HG02885 (cell line): ENCODE measurements around the gene CPAMD8.
"Not testable (repeated sequence)": the region's sequence is repeated elsewhere in the genome, so short reads cannot be mapped to it uniquely, and the experiment has no call there.

ENCODE experiments used
- ATAC-seq: cut with Tn5 transposase; IDR thresholded peaks from one replicate; pipeline ENCODE4 v1.9.1; 2021; ENCODE audit warnings: mild to moderate bottlenecking; ENCODE audit not compliant: unreplicated experiment, poor library complexity

The CPAMD8 gene

GRCh38 chr19:17004386-17004785 is 22.2 kb downstream of the CPAMD8 start:
- ATAC-seq = no peak

DNA sequence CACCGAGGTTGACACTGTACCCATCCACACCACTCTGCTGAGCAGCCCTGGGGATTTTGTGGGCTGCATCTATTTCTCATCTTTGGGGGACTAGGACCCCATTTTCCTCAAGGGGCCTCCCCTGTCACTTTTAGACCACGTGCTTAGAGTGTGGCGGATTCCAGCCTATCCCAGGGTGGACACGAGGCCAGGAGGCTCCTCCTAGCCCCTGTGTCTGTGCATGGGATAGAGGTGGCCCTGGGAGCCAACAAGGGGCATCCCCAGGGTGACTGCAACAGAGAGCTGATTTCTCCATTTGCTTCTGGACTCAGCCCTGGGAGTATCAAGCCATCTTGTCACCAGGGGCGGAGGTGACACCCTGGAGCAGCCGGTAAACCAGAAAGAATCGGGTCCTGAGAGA is 24.2 kb downstream of the CPAMD8 start:
- ATAC-seq = no peak

DNA sequence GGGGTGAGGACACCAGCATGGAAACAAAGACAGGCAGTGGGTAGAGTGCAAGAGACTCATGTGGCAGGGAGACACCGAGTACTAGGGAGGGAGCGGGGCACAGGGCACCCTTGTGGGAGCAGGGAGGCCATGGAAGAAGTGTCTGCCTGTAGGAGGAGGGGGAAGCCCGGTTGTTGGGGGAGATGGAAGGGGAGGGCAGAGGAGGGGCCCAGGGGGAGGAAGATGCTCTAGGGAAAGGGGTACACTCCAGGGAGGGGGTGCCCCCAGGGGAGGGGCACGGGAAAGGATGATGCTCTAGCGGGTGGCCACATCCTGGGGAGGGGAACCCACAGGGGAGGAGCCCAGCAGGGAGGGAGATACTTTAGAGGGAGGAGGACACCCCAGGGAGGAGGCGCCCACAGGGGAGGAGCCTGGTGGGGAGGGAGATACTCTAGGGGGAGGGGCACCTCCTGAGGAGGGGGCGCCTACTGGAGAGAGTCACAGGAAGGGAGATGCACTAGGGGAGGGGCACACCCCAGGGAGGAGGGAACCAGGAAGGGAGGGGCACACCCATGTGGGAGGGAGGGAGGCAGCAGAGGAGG is 24.9 kb downstream of the CPAMD8 start:
- ATAC-seq = no peak

DNA sequence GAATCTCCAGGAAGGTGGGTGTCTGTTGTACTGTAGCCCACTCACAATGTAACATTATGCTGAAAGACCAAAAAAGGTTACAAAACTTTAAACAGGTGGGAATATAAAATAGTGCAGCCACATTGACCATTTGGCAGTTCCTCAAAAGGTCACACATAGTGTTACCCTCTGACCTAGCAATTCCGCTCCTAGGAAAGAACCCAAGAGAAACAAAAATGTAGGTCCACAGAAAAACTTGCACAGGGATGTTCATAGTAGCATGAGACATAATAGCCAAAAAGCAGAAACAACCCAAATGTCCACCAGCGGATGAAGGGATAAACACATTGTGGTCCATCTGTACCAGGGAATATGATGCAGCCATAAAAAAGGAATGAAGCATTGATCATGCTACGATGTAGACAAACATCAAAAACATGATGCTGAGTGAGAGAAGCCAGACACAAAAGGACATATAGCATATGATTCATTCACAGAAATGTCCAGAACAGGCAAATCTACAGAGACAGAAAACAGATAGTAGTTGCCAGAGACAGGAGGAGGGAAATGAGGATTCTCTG is 27.9 kb downstream of the CPAMD8 start:
- ATAC-seq = no peak

DNA sequence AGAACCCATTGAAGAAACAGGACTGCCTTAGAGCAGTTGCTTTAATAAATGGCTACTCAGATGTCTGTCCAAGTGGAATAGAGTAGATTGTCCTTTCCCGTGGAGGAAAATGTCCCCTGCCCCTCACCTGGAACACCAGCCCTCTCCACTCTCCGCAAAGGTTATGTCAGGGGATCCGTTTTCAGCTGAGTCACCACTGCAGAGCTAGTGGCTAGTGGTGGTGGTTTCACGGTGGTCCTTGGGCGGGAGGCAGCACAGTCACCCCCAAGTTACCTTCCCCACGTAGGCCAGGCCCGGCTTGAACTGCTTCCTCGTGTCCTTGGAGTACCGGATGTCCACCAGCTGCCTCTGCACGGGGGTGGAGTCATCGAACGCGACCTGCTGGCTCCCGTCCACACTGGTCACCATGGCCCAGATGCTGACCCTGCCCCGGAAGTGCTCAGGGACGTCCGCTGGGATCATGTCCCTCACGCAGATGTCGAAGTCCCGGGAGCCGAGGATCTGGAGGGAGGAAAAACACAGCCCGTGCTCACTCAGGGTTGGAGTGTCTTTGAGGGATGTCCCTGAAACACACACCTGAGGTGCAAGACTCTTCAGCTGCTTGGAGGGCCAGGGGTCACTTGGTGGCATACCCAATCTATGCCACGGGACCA is 29.6 kb downstream of the CPAMD8 start:
- ATAC-seq = not testable (repeated sequence)

DNA sequence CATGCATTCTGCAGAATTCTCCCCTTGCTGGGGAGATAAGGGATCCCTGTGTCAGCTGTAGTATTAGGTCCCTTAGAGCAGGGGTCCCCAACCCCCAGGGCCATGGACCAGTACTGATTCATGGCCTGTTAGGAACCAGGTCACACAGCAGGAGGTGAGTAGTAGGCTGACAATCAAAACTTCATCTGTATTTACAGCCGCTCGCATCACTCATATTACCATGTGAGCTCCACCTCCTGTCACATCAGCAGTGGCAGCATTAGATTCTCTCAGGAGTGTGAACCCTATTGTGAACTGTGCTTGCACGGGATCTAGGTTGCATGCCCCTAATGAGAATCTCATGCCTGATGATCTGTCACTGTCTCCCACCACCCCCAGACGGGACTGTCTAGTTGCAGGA is 37.9 kb downstream of the CPAMD8 start:
- no peak for ATAC-seq

- ATAC-seq = no peak
These were observed 41.2 kb downstream of the CPAMD8 start for GRCh38 chr19:16985403-16985802.

- not testable (repeated sequence) for ATAC-seq
These were observed 44.0 kb downstream of the CPAMD8 start for GRCh38 chr19:16982586-16982985.

GRCh38 chr19:16978839-16979802 is 47.5 kb downstream of the CPAMD8 start:
- ATAC-seq = no peak

GRCh38 chr19:16978156-16978555 is 48.5 kb downstream of the CPAMD8 start:
- ATAC-seq = no peak

GRCh38 chr19:16977306-16977705 is 49.3 kb downstream of the CPAMD8 start:
- ATAC-seq = no peak

DNA sequence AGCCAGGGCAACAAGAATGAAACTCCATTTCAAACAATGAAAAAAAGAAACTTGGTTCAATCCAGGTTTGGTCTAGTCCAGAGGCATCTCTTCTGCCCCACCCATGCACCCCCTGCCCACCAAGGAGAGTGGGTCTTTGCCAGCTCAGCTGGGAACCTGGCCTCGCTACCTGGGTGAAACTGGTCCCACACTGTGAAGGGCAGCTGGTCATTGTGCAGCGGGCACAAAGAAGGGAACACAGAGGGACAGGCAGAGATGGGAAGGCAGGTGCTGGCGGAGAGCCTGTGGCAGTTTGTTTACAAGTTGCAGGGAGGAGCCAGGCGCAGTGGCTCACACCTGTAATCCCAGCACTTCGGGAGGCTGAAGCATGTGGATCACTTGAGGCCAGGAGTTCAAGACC is 50.2 kb downstream of the CPAMD8 start:
- no peak for ATAC-seq

DNA sequence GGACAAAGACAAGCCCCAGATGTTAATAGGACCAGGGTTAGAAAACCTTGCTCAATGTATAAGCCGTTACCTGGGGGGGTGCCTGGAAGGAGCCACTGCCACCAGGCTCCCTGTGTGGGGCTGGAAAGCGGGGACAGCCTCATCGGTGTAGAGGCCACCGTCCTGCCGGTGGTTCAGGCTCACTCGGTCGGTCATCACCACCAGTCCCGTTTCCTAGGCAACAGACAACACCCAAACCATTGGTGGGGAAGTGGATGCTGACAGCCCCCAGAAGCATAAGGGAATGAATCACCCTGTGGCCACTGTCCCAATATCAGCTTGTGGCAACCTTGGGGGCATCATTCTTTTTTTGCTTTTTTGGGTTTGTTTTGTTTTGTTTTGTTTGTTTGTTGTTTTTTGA is 55.8 kb downstream of the CPAMD8 start:
- ATAC-seq = no peak

GRCh38 chr19:16969135-16969534 is 57.5 kb downstream of the CPAMD8 start:
- no peak for ATAC-seq

- ATAC-seq = not testable (repeated sequence)
These were observed 65.4 kb downstream of the CPAMD8 start for GRCh38 chr19:16960996-16961822.

DNA sequence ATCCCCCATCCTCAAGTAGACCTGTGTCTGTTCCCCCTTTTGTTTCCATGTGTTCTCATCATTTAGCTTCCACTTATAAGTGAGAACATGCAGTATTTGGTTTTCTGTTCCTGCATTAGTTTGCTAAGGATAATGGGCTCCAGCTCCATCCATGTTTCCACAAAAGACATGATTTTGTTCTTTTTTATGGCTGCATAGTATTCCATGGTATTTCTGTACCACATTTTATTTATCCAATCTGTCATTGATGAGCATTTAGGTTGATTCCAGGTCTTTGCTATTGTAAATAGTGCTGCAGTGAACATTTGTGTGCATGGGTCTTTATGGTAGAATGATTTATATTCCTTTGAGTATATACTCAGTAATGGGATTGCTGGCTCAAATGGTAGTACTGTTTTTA is 68.3 kb downstream of the CPAMD8 start:
- ATAC-seq = not testable (repeated sequence)

DNA sequence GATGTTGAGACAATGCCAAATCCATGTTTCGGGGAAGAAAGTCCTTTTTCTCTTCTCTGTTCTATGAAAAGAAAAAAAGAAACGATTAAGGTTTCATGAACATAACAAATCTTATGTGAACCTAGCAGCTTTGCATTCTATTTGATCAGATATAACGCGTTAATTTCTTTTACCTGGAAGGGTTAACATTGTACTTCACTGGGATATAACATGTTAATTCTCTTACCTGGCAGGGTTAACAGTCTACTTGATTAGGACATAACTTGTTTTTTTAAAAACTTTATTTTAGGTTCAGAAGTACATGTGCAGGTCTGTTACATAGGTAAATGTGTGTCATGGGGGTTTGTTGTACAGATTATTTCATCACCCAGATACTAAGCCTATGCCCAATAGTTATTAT is 68.8 kb downstream of the CPAMD8 start:
- ATAC-seq = no peak

DNA sequence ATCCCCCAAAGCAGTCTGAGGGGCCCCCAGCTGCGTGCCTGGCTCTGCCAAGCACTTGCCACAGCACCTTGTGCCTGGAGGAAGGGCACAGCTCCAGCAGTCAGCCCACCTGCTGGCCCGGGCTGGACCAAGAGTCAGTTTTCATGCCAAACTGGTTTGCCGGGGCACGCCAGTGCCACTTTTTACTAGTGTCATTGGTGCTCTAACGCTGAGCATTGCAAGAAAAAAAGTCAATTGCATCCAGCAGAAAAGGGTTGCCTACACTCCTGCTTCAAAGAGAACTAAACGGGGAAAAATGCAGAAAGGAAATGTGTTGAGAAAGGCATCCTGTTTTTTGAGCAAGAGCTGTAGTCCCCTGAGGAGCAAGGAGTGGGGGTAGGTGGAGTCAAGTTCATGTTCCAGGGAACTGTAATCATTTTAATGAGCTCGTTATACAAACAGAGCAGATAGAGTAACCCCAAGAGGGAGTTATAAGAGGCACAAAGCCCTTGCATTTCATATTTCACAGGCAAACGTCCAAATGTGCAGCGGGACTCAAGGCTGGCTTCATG is 69.4 kb downstream of the CPAMD8 start:
- no peak for ATAC-seq

- ATAC-seq = no peak
These were observed 71.4 kb downstream of the CPAMD8 start for GRCh38 chr19:16955161-16955560.

DNA sequence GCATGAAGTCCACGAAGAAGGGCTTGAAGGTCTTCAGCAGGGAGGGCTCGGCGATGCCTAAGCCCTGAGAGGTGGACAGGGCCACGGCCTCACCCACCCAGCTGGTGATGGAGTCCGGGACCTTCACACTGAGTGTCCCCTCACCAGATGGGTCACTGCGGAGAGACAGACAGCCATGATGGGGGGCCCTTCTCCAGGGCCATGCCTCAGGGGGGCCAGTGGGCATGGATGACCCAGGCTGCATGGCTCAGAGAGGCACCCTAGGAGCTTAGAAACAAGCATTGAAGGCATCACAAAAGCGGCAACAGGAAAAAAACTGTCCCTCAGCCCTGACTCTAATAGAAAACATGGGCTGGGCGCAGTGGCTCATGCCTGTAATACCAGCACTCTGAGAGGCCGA is 74.6 kb downstream of the CPAMD8 start:
- ATAC-seq = no peak
